K562 (cell line): ENCODE measurements around the gene GEMIN4. TPM values are rescaled to one million over a fixed set of nuclear protein-coding genes. Genes with fewer than 3 reads are reported as not detected.
"Not testable (repeated sequence)": the region's sequence is repeated elsewhere in the genome, so short reads cannot be mapped to it uniquely, and the experiment has no call there.

Experiments
- ATAC-seq: fragments of 200-7000 bp; cut with Tn5 transposase; 3 replicates; pipeline ENCODE4 v1.9.1; 2020; ENCODE audit warnings: moderate library complexity
- BruUV-seq: library from RNA; stranded (reverse); fragments of 400-500 nt; replicated peaks from 2 replicates; lab custom pipeline; 2021; lab: Mats Ljungman, UMichigan
- CTCF ChIA-PET: fragments of 300-600 bp; formaldehyde crosslinking; extraction: SDS; loops from one replicate; lab custom pipeline; 2021; ENCODE audit warnings: low intra/inter-chr PET ratio; lab: Yijun Ruan, JAX
- POLR2A ChIA-PET: fragments of 300-600, 350-650 bp; sonication (Branson Sonifier 250); formaldehyde crosslinking; extraction: SDS; loops from one replicate; lab custom pipeline; 2021; ENCODE audit warnings: antibody characterized with exemption, inconsistent platforms; lab: Yijun Ruan, JAX
- DNase-seq, 4 experiments: peaks; one replicate each; pipeline versions ENCODE4 v3.0.0 to v3.0.0-alpha.2; 2011 to 2018; ENCODE audit warnings: low spot score in 3 of 4, mixed read lengths in 3 of 4; ENCODE audit errors: extremely low read depth in 1 of 4
- FAIRE-seq: peaks from 2 replicates; lab custom pipeline; 2011; peaks lifted over from hg19 to GRCh38; lab: Jason Lieb, UNC
- H2AFZ ChIP-seq: 2 replicates; pipeline ENCODE4 v1.6.0; 2011; ENCODE audit warnings: low read depth, low read length, control low read depth, inconsistent platforms
- H3K27ac ChIP-seq: fragments of 200-600 bp; 3 replicates; pipeline ENCODE4 v1.8.0; 2011; ENCODE audit warnings: low read depth, mild to moderate bottlenecking, control low read depth, inconsistent platforms, low read length, moderate library complexity, mixed read lengths; ENCODE audit errors: extremely low read depth
- H3K27me3 ChIP-seq, 2 experiments: fragments of 300-600 bp in 1 of 2; 2 replicates in 1 of 2; 3 replicates in 1 of 2; pipeline versions ENCODE4 v1.6.0 to v1.8.0; 2011; ENCODE audit warnings: inconsistent platforms in 2 of 2, low read length in 2 of 2, mild to moderate bottlenecking in 1 of 2, mixed read lengths in 1 of 2, moderate library complexity in 1 of 2; ENCODE audit not compliant: control insufficient read depth in 2 of 2, insufficient read depth in 2 of 2
- H3K36me3 ChIP-seq: fragments of 300-600 bp; 3 replicates; pipeline ENCODE4 v1.8.0; 2011; ENCODE audit warnings: mild to moderate bottlenecking, low read length, inconsistent platforms; ENCODE audit not compliant: control insufficient read depth, insufficient read depth
- H3K4me1 ChIP-seq, 2 experiments: fragments of 200-600 bp in 1 of 2; replicated peaks in 1 of 2; 2 replicates in 1 of 2; 3 replicates in 1 of 2; pipeline versions ENCODE4 v1.5.1 to v1.8.0; 2011; ENCODE audit warnings: inconsistent platforms in 2 of 2, low read length in 2 of 2, mild to moderate bottlenecking in 1 of 2, mixed read lengths in 1 of 2, moderate library complexity in 1 of 2; ENCODE audit not compliant: control insufficient read depth in 2 of 2, insufficient read depth in 2 of 2
- H3K4me2 ChIP-seq: 2 replicates; pipeline ENCODE4 v1.6.1; 2011; ENCODE audit warnings: low read length, control low read depth, inconsistent platforms, mixed read lengths; ENCODE audit not compliant: insufficient read depth
- H3K4me3 ChIP-seq: fragments of 200-600 bp; sonication (generic), shearing (Covaris generic); 2 replicates; pipeline ENCODE4 v1.5.1; 2016; ENCODE audit warnings: control low read depth, inconsistent platforms
- H3K79me2 ChIP-seq: fragments of 200-600 bp; 3 replicates; pipeline ENCODE4 v1.8.0; 2011; ENCODE audit warnings: low read length, inconsistent platforms; ENCODE audit not compliant: control insufficient read depth, insufficient read depth
- H3K9ac ChIP-seq, 2 experiments: 2 replicates each; pipeline versions ENCODE4 v1.6.0 to v1.6.1; 2011; ENCODE audit warnings: low read depth in 2 of 2, low read length in 2 of 2, control low read depth in 1 of 2, inconsistent platforms in 1 of 2, mild to moderate bottlenecking in 1 of 2, mixed read lengths in 1 of 2; ENCODE audit not compliant: insufficient read depth in 1 of 2
- H3K9me1 ChIP-seq: one replicate; pipeline ENCODE4 v1.6.0; 2011; ENCODE audit warnings: inconsistent platforms, mild to moderate bottlenecking, low read length, moderate library complexity; ENCODE audit not compliant: control insufficient read depth, insufficient read depth
- H3K9me3 ChIP-seq: replicated peaks from 2 replicates; pipeline ENCODE4 v1.5.1; 2011; ENCODE audit warnings: low read depth, low read length, inconsistent platforms; ENCODE audit not compliant: control insufficient read depth, insufficient read depth
- H4K20me1 ChIP-seq: replicated peaks from 2 replicates; pipeline ENCODE4 v1.6.1; 2011; ENCODE audit warnings: low read length, inconsistent platforms, mixed read lengths; ENCODE audit not compliant: control insufficient read depth, insufficient read depth
- MEF2A ChIP-seq: IDR thresholded peaks from 2 replicates; pipeline ENCODE4 v1.6.1; 2011; ENCODE audit warnings: low read depth, mild to moderate bottlenecking, low read length, moderate library complexity; ENCODE audit not compliant: control insufficient read depth
- NFYB ChIP-seq: IDR thresholded peaks from 2 replicates; pipeline ENCODE4 v1.6.1; 2011; ENCODE audit warnings: mild to moderate bottlenecking, moderate library complexity; ENCODE audit not compliant: insufficient read length; ENCODE audit errors: extremely low read depth
- PHTF2 ChIP-seq: fragments of 250-450 bp; sonication (Bioruptor Pico); IDR thresholded peaks from 2 replicates; pipeline ENCODE4 v1.5.0; 2021; ENCODE audit warnings: mild to moderate bottlenecking
- ZC3H11A ChIP-seq: IDR thresholded peaks from 2 replicates; pipeline ENCODE4 v1.6.1; 2012; ENCODE audit warnings: low read depth, low read length, improper control_type of control experiment
- WGBS: fragments of 100-300 bp; shearing (Covaris generic); methylation state at CpG from one replicate; pipeline ENCODE4 v1.1.6; 2016; ENCODE audit warnings: low coverage, mixed read lengths; ENCODE audit not compliant: insufficient coverage; ENCODE audit errors: missing lambda C conversion rate; 5-methylcytosine and 5-hydroxymethylcytosine counted together
- in situ Hi-C: fragments of 300-500 bp; cut with MboI; formaldehyde crosslinking; loops from 4 replicates; pipeline ENCODE4 v1.15.0; 2018; ENCODE audit warnings: inconsistent platforms, mixed read lengths
- intact Hi-C: fragments of 100-400 bp; cut with micrococcal nuclease; formaldehyde crosslinking; loops from 2 replicates; pipeline ENCODE4 v1.14.2; 2022
- polyA plus RNA-seq, 8 experiments: library from polyadenylated mRNA; depleted of rRNA in 4 of 8; stranded (reverse) in 5 of 8; unstranded in 3 of 8; fragments of >200 nt; fragmentation: Nextera tagmentation in 2 of 8; fragmentation: Illumina TruSeq in 1 of 8; extraction: Ambion mirVana in 2 of 8; extraction: Trizol in 1 of 8; gene quantifications; 2 replicates each; pipeline versions ENCODE4 v1.2.1 to v1.2.3, GENCODE V29; 2011 to 2014; ENCODE audit warnings: inconsistent platforms in 1 of 8, missing spikeins in 1 of 8
- total RNA-seq, 7 experiments: library from RNA; depleted of rRNA in 6 of 7; stranded (reverse); fragments of >200 nt in 6 of 7; fragmentation: Illumina TruSeq in 2 of 7; extraction: Trizol in 2 of 7; gene quantifications; 2 replicates each; pipeline versions ENCODE4 v1.2.1 to v1.2.3, GENCODE V29; 2011 to 2021; ENCODE audit warnings: low replicate concordance in 1 of 7

Gene GEMIN4
- total and polyA plus RNA-seq, 9 of the 15 experiments (the other 6 are each of a cell fraction or from before 2014, with no cell fraction given), result 1.8 to 42.5 (median 10.8) TPM

GRCh38 chr17:750431-751037 is 1.5 kb downstream of the GEMIN4 start (continued):
- TF ChIP-seq NFYB (no peak), MEF2A (no peak), PHTF2 (CRISPR knock-in tag) (no peak)

DNA sequence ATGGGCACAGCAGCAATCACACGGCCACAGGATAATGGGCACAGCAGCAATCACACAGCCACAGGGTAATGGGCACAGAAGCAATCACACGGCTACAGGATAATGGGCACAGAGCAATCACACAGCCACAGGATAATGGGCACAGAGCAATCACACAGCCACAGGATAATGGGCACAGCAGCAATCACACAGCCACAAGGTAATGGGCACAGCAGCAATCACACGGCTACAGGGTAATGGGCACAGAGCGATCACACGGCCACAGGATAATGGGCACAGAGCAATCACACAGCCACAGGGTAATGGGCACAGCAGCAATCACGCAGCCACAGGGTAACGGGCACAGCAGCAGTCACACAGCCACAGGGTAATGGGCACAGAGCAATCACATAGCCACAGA is 2.7 kb downstream of the GEMIN4 start:
- peak overlapping the region in 1 of 2 experiments; percentile 65; a peak in 1 of 4 replicates for H3K9ac ChIP-seq
- H3K9me3 ChIP-seq, intact Hi-C loops, H3K9me1 ChIP-seq, CTCF ChIA-PET, H3K27ac ChIP-seq, ATAC-seq: not testable (repeated sequence)
- peaks cover 10 to 16% of the 10 kb centered on the region in 2 experiments; a peak in 3 of 5 replicates for H3K4me1 ChIP-seq
- H4K20me1 ChIP-seq, result peaks cover 18% of the 10 kb centered on the region
- WGBS, result 100% methylated on average over 1 of the region's 7 CpGs
- peak; percentile 82; the same call in 1 of the 2 replicates for TF ChIP-seq ZC3H11A
- TF ChIP-seq, all 486 proteins: peak for 1; not testable (repeated sequence) for 485
- POLR2A ChIA-PET, BruUV-seq, H2AFZ ChIP-seq, H3K4me3 ChIP-seq, FAIRE-seq, H3K27me3 ChIP-seq, DNase-seq, in situ Hi-C loops: not testable (repeated sequence)
- Histone ChIP-seq H3K36me3 (peaks cover 54% of the 10 kb centered on the region), H3K4me2 (peak overlapping the region; percentile 91; the same call in 1 of the 2 replicates), H3K79me2 (peaks cover 64% of the 10 kb centered on the region)

DNA sequence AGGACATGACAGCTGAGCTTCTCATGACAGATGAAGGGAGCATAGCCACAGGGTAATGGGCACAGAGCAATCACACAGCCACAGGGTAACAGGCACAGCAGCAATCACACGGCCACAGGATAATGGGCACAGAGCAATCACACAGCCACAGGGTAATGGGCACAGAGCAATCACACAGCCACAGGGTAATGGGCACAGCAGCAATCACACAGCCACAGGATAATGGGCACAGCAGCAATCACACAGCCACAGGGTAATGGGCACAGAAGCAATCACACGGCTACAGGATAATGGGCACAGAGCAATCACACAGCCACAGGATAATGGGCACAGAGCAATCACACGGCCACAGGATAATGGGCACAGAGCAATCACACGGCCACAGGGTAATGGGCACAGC is 3.5 kb downstream of the GEMIN4 start:
- peaks cover 61% of the 10 kb centered on the region for H3K36me3 ChIP-seq
- intact Hi-C loops, H3K9me1 ChIP-seq, CTCF ChIA-PET, BruUV-seq, H3K27me3 ChIP-seq, ATAC-seq, H3K4me3 ChIP-seq, DNase-seq, FAIRE-seq, H3K4me2 ChIP-seq, H2AFZ ChIP-seq, H3K27ac ChIP-seq, H3K9me3 ChIP-seq, in situ Hi-C loops, H3K9ac ChIP-seq: not testable (repeated sequence)
- peaks cover 10 to 16% of the 10 kb centered on the region in 2 experiments; a peak in 3 of 5 replicates for H3K4me1 ChIP-seq
- peaks cover 64% of the 10 kb centered on the region for H3K79me2 ChIP-seq
- H4K20me1 ChIP-seq, result peaks cover 23% of the 10 kb centered on the region
- POLR2A ChIA-PET, result interaction anchor here (0.7 kb wide), 1 partner anchor 10 kb away, joined by 3 read pairs; no protein-coding TSS in a partner anchor
- WGBS, result 100% methylated on average over 1 of the region's 4 CpGs
